IPS-NIHi11 (cell line): ENCODE measurements around the gene AP1S3.

Experiments
- DNase-seq: peaks from one replicate; pipeline ENCODE4 v3.0.0; 2012; ENCODE audit warnings: mixed read lengths, low spot score

AP1S3 gene

GRCh38 chr2:223759569-223760430 lies 77.6 kb downstream of the AP1S3 start:
- DNase-seq, result no peak

- no peak for DNase-seq
These were observed 79.1 kb downstream of the AP1S3 start for GRCh38 chr2:223758131-223758840.

- DNase-seq, result no peak
These were observed 83.4 kb downstream of the AP1S3 start for GRCh38 chr2:223753940-223754339.

GRCh38 chr2:223751012-223751411 lies 86.4 kb downstream of the AP1S3 start:
- DNase-seq, result no peak

GRCh38 chr2:223747392-223748042 lies 89.9 kb downstream of the AP1S3 start:
- no peak for DNase-seq

- DNase-seq, result no peak
These were observed 90.8 kb downstream of the AP1S3 start for GRCh38 chr2:223746611-223747010.

GRCh38 chr2:223744580-223744979 lies 92.8 kb downstream of the AP1S3 start:
- DNase-seq, result no peak

- no peak for DNase-seq
These were observed 96.7 kb downstream of the AP1S3 start for GRCh38 chr2:223740679-223741078.

- DNase-seq, result no peak
These were observed 100.2 kb downstream of the AP1S3 start for GRCh38 chr2:223737207-223737606.

GRCh38 chr2:223736488-223736887 lies 100.9 kb downstream of the AP1S3 start:
- DNase-seq, result no peak

GRCh38 chr2:223735659-223736244 lies 101.6 kb downstream of the AP1S3 start:
- no peak for DNase-seq

- no peak for DNase-seq
These were observed 102.2 kb downstream of the AP1S3 start for GRCh38 chr2:223735035-223735640.

- no peak for DNase-seq
These were observed 103.0 kb downstream of the AP1S3 start for GRCh38 chr2:223734346-223734745.

GRCh38 chr2:223732346-223732745 lies 105.0 kb downstream of the AP1S3 start:
- DNase-seq, result no peak

GRCh38 chr2:223731503-223731902 lies 105.9 kb downstream of the AP1S3 start:
- no peak for DNase-seq

- DNase-seq, result no peak
These were observed 107.6 kb downstream of the AP1S3 start for GRCh38 chr2:223729781-223730180.

- DNase-seq, result peak; percentile 57
These were observed 109.8 kb downstream of the AP1S3 start for GRCh38 chr2:223727562-223727961.

- DNase-seq, result no peak
These were observed 111.1 kb downstream of the AP1S3 start for GRCh38 chr2:223725986-223726970.

- DNase-seq, result peak; percentile 76
These were observed 111.9 kb downstream of the AP1S3 start for GRCh38 chr2:223725494-223725893.

GRCh38 chr2:223724861-223725260 lies 112.5 kb downstream of the AP1S3 start:
- no peak for DNase-seq

- DNase-seq, result no peak
These were observed 113.4 kb downstream of the AP1S3 start for GRCh38 chr2:223723954-223724411.
